HEK293T (cell line): Measurements from ENCODE around the gene TRMT6.
A peak's percentile ranks its signal among the peaks of the same experiment; 100 is the strongest.

Experiments
- CTCF ChIA-PET: fragments of 350-600 bp; formaldehyde crosslinking; extraction: SDS; loops from one replicate; lab custom pipeline; 2021; ENCODE audit warnings: antibody characterized with exemption, inconsistent platforms; lab: Yijun Ruan, JAX
- POLR2A ChIA-PET: fragments of 350-600 bp; formaldehyde crosslinking; extraction: SDS; loops from one replicate; lab custom pipeline; 2020; ENCODE audit warnings: antibody characterized with exemption, inconsistent platforms; lab: Yijun Ruan, JAX
- DNase-seq: peaks from one replicate; pipeline ENCODE4 v3.0.0; 2012; ENCODE audit warnings: mixed read lengths; ENCODE audit errors: extremely low spot score
- ARNT ChIP-seq: fragments of 450-650 bp; IDR thresholded peaks from 2 replicates; pipeline ENCODE4 v1.6.1; 2017; ENCODE audit warnings: mild to moderate bottlenecking
- BHLHE40 ChIP-seq: fragments of 450-650 bp; IDR thresholded peaks from 2 replicates; pipeline ENCODE4 v1.6.1; 2016; ENCODE audit warnings: mild to moderate bottlenecking, moderate library complexity, borderline replicate concordance
- CTBP1 ChIP-seq: fragments of 450-650 bp; IDR thresholded peaks from 2 replicates; pipeline ENCODE4 v1.6.1; 2016; ENCODE audit warnings: borderline replicate concordance
- ELF4 ChIP-seq: fragments of 450-650 bp; IDR thresholded peaks from 2 replicates; pipeline ENCODE4 v1.6.1; 2017; ENCODE audit warnings: antibody characterized with exemption
- FOXA1 ChIP-seq: fragments of 450-650 bp; IDR thresholded peaks from 2 replicates; pipeline ENCODE4 v1.6.1; 2016; ENCODE audit warnings: mild to moderate bottlenecking
- FOXK2 ChIP-seq: fragments of 450-650 bp; IDR thresholded peaks from 2 replicates; pipeline ENCODE4 v1.6.1; 2016; ENCODE audit warnings: mild to moderate bottlenecking
- FOXM1 ChIP-seq: fragments of 450-650 bp; IDR thresholded peaks from 2 replicates; pipeline ENCODE4 v1.6.1; 2017; ENCODE audit warnings: mild to moderate bottlenecking, borderline replicate concordance
- HDGF ChIP-seq: fragments of 450-650 bp; IDR thresholded peaks from 2 replicates; pipeline ENCODE4 v1.6.1; 2017; ENCODE audit warnings: antibody characterized with exemption, borderline replicate concordance
- L3MBTL2 ChIP-seq: fragments of 450-650 bp; conservative IDR thresholded peaks from 2 replicates; pipeline ENCODE4 v1.6.1; 2016; ENCODE audit warnings: mild to moderate bottlenecking
- LEF1 ChIP-seq: fragments of 450-650 bp; IDR thresholded peaks from 2 replicates; pipeline ENCODE4 v1.6.1; 2017; ENCODE audit warnings: mild to moderate bottlenecking, borderline replicate concordance
- NFRKB ChIP-seq: fragments of 450-650 bp; IDR thresholded peaks from 2 replicates; pipeline ENCODE4 v1.6.1; 2016; ENCODE audit warnings: mild to moderate bottlenecking, moderate library complexity
- PKNOX1 ChIP-seq: fragments of 450-650 bp; IDR thresholded peaks from 2 replicates; pipeline ENCODE4 v1.6.1; 2016
- SP1 ChIP-seq: fragments of 450-650 bp; IDR thresholded peaks from 2 replicates; pipeline ENCODE4 v1.6.1; 2017
- SUZ12 ChIP-seq: fragments of 450-650 bp; IDR thresholded peaks from 2 replicates; pipeline ENCODE4 v1.6.1; 2016; ENCODE audit warnings: mild to moderate bottlenecking
- TARDBP ChIP-seq: fragments of 450-650 bp; IDR thresholded peaks from 2 replicates; pipeline ENCODE4 v1.6.1; 2016
- ZNF384 ChIP-seq: fragments of 450-650 bp; IDR thresholded peaks from 2 replicates; pipeline ENCODE4 v1.6.1; 2016

The TRMT6 gene

GRCh38 chr20:5950271-5951031 is at the start of gene TRMT6, which contains the start of gene MCM8:
TSS of gene TRMT6 (minus strand) at chr20:5950533. CDS start at chr20:5950405, 128 bp downstream.
TSS of gene MCM8 (plus strand) at chr20:5950652. CDS start at chr20:5952016, 1,364 bp downstream.
- POLR2A ChIA-PET: interaction anchor here (1.0 to 1.1 kb wide), 4 partner anchors 10 to 104 kb away, joined by 3 to 5 read pairs (median 3); no protein-coding TSS in a partner anchor
- peak; percentile 93 for DNase-seq
- TF ChIP-seq ZNF384 (no peak), NFRKB (no peak), BHLHE40 (no peak), FOXK2 (no peak), ELF4 (peak; percentile 83), PKNOX1 (peak; percentile 84), L3MBTL2 (peak; percentile 95), SP1 (no peak), SUZ12 (no peak), ARNT (no peak), LEF1 (no peak), FOXA1 (no peak), FOXM1 (no peak), TARDBP (no peak), CTBP1 (no peak), HDGF (no peak)
- CTCF ChIA-PET: no interaction called here

GRCh38 chr20:5999783-6000182 is 49.5 kb upstream of the TRMT6 start:
- ChIA-PET POLR2A (no interaction called here), CTCF (no interaction called here)
- DNase-seq: no peak
- TF ChIP-seq LEF1 (no peak), ZNF384 (no peak), FOXK2 (no peak), ARNT (no peak), L3MBTL2 (no peak), PKNOX1 (no peak), SUZ12 (no peak), CTBP1 (no peak), BHLHE40 (no peak), TARDBP (no peak)

GRCh38 chr20:5996765-5997164 is 46.4 kb upstream of the TRMT6 start:
- ChIA-PET CTCF (no interaction called here), POLR2A (interaction anchor here (1.2 kb wide), 1 partner anchor 9 kb away, joined by 4 read pairs; no protein-coding TSS in a partner anchor)
- DNase-seq: no peak
- TF ChIP-seq BHLHE40: no peak
- no peak for TF ChIP-seq ELF4
- no peak for TF ChIP-seq SUZ12
- no peak for TF ChIP-seq CTBP1
- no peak for TF ChIP-seq ZNF384
- no peak for TF ChIP-seq LEF1
- TF ChIP-seq FOXK2: no peak

GRCh38 chr20:5991623-5992441 is 41.5 kb upstream of the TRMT6 start:
- TF ChIP-seq CTBP1: no peak
- no peak for TF ChIP-seq ELF4
- no peak for TF ChIP-seq PKNOX1
- TF ChIP-seq FOXK2: no peak
- TF ChIP-seq ARNT: no peak
- no peak for TF ChIP-seq BHLHE40
- no peak for TF ChIP-seq ZNF384
- TF ChIP-seq FOXA1: no peak
- no peak for TF ChIP-seq SP1
- TF ChIP-seq L3MBTL2: no peak
- TF ChIP-seq TARDBP: no peak
- POLR2A ChIA-PET: no interaction called here
- CTCF ChIA-PET: no interaction called here
- DNase-seq: no peak

- DNase-seq: no peak
- TF ChIP-seq ARNT (no peak), L3MBTL2 (no peak), LEF1 (no peak), SUZ12 (no peak), NFRKB (no peak), FOXA1 (no peak), SP1 (no peak), TARDBP (no peak), HDGF (no peak), FOXM1 (no peak), BHLHE40 (no peak), CTBP1 (no peak)
- CTCF ChIA-PET: no interaction called here
- POLR2A ChIA-PET: no interaction called here
Observed at GRCh38 chr20:5990946-5991345, 40.6 kb upstream of the TRMT6 start.
